GM13976 (cell line): Measurements from ENCODE around the gene MAGEF1.

Source experiments
- DNase-seq: peaks from one replicate; pipeline ENCODE4 v3.0.0; 2012; ENCODE audit warnings: low spot score
- CTCF ChIP-seq: IDR thresholded peaks from 2 replicates; pipeline ENCODE4 v1.5.1; 2012; ENCODE audit warnings: borderline replicate concordance, mild to moderate bottlenecking; ENCODE audit not compliant: insufficient read depth; ENCODE audit errors: extremely low read depth, missing control alignments, control extremely low read depth
- in situ Hi-C: fragments of 300-500 bp; cut with MboI; formaldehyde crosslinking; loops from one replicate; pipeline ENCODE4 v1.12.0; 2022; ENCODE audit warnings: low sequenced_read_pairs, mixed read lengths, inconsistent platforms; ENCODE audit not compliant: unreplicated experiment

The MAGEF1 gene

GRCh38 chr3:184715943-184716621, 4.2 kb upstream of the MAGEF1 start:
- in situ Hi-C loops, result no loop called here
- TF ChIP-seq CTCF, result no peak
- DNase-seq, result peak; percentile 6

- no peak for TF ChIP-seq CTCF
- in situ Hi-C loops, result no loop called here
- DNase-seq, result no peak
Measured at GRCh38 chr3:184713521-184713920, 1.7 kb upstream of the MAGEF1 start.

GRCh38 chr3:184713040-184713355, 1.1 kb upstream of the MAGEF1 start:
- in situ Hi-C loops, result no loop called here
- no peak for TF ChIP-seq CTCF
- DNase-seq, result no peak

GRCh38 chr3:184712248-184713039, 580 bp upstream of the MAGEF1 start:
- DNase-seq, result no peak
- in situ Hi-C loops, result no loop called here
- no peak for TF ChIP-seq CTCF

GRCh38 chr3:184710870-184711492, 883 bp downstream of the MAGEF1 start:
- no peak for TF ChIP-seq CTCF
- DNase-seq, result peak; percentile 80
- in situ Hi-C loops, result no loop called here

- in situ Hi-C loops, result no loop called here
- no peak for DNase-seq
- no peak for TF ChIP-seq CTCF
Measured at GRCh38 chr3:184703657-184704056, 8.2 kb downstream of the MAGEF1 start.
